Uterus (tissue), 4 donors: ENCODE data around the gene PLCH2. TPM values are rescaled to one million over a fixed set of nuclear protein-coding genes. Genes with fewer than 3 reads are reported as not detected.

Experiments
- DNase-seq, 2 donors: peaks; one replicate each; pipeline ENCODE4 v3.0.0-alpha.2; 2019 to 2020
- H3K27ac ChIP-seq, 2 donors: fragments of 200-600 bp; sonication (generic); 1 replicate in 1 of 2; 2 replicates in 1 of 2; pipeline ENCODE4 v1.5.1; 2016 to 2018
- H3K27me3 ChIP-seq, 2 donors: fragments of 200-600 bp; sonication (generic); one replicate each; pipeline ENCODE4 v1.5.1; 2018 to 2019; ENCODE audit warnings: control low read depth in 1 of 2
- H3K36me3 ChIP-seq, 2 donors: fragments of 200-600 bp; sonication (generic); one replicate each; pipeline ENCODE4 v1.5.1; 2019; ENCODE audit warnings: control low read depth in 1 of 2
- H3K4me1 ChIP-seq, 2 donors: fragments of 200-600 bp; sonication (generic); one replicate each; pipeline ENCODE4 v1.5.1; 2018 to 2019; ENCODE audit warnings: control low read depth in 1 of 2
- H3K4me3 ChIP-seq, 2 donors: fragments of 200-600 bp; sonication (generic); 1 replicate in 1 of 2; 2 replicates in 1 of 2; pipeline ENCODE4 v1.5.1; 2018 to 2019; ENCODE audit warnings: mild to moderate bottlenecking in 1 of 2
- H3K9me3 ChIP-seq, 2 donors: fragments of 200-600 bp; sonication (generic); one replicate each; pipeline ENCODE4 v1.5.1; 2019; ENCODE audit warnings: control low read depth in 1 of 2
- CTCF ChIP-seq, 4 experiments: fragments of 200-600 bp in 2 of 4; fragments of 450-650 bp in 2 of 4; sonication (generic) in 2 of 4; IDR thresholded peaks; one replicate each; pipeline ENCODE4 v1.5.1; 2016 to 2019; ENCODE audit warnings: antibody characterized with exemption in 4 of 4, mild to moderate bottlenecking in 2 of 4, moderate library complexity in 1 of 4
- POLR2A ChIP-seq, 2 donors: fragments of 450-650 bp; IDR thresholded peaks; one replicate each; pipeline ENCODE4 v1.6.1; 2016; ENCODE audit warnings: antibody characterized with exemption in 2 of 2, mild to moderate bottlenecking in 1 of 2, moderate library complexity in 1 of 2
- intact Hi-C: fragments of 100-400 bp; cut with DNase I; formaldehyde crosslinking; loops from one replicate; pipeline ENCODE4 v1.15.1; 2023; ENCODE audit warnings: low total_unique reads
- total RNA-seq, 4 donors: library from RNA; depleted of rRNA in 3 of 4; stranded (reverse); fragments of >200 nt in 3 of 4; gene quantifications; one replicate each; pipeline versions ENCODE4 v1.1.0 to v1.2.4, GENCODE V29; 2014 to 2023
- donor health status: DM: yes; HTN: yes; CAD: no.

PLCH2 gene
- total RNA-seq, 4 donors from 2014 or later = 0.21 to 3.0 TPM; not detected in 2

DNA sequence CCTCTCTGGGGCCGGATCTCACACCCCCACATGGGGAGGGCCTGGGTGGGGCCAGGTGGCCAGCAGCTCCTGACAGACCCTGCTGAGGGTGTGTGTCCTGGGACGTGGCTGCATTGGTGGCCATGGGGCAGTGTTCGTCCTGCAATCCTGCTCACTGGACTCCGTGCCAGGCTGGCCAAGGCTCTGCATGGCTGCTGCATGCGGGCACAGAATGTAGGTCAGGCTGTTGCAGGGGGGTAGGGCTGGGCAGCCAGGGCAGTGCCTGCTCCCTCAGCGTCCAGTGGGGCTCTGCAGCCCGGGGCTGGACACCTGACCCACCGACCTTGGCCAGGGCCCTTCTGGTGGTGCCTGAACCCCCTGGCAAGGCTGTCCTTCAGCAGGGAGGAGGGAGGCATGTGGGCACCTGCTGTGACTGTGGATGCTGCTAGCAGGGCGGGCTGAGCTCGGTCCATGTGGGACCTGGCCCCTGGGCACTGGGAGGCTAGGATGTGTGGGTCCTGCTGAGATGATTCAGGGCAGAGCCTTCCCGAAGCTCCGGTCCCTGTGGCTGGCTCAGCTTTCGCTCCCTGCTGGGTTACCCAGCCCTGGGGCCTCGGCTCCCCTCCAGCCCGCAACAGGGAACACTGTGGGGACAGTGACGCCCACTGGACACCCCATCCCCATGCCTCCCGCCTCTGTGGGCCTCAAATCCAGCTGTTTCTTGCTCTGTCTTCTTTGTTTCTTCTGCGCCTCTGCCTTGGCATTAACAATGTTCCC is 14.9 kb upstream of the PLCH2 start:
- intact Hi-C loops = no loop called here
- Histone ChIP-seq H3K4me1 (no peaks in the 10 kb centered on the region), H3K9me3 (no peaks in the 10 kb centered on the region), H3K27ac (no peak overlapping the region), H3K4me3 (no peak overlapping the region), H3K36me3 (no peaks in the 10 kb centered on the region), H3K27me3 (peaks cover 0 to 3% of the 10 kb centered on the region in 2 donors)
- no peak for DNase-seq
- TF ChIP-seq POLR2A (IDR thresholded peaks at IDR 0.05) = no peak
- TF ChIP-seq CTCF (IDR thresholded peaks at IDR 0.05) = no peak

DNA sequence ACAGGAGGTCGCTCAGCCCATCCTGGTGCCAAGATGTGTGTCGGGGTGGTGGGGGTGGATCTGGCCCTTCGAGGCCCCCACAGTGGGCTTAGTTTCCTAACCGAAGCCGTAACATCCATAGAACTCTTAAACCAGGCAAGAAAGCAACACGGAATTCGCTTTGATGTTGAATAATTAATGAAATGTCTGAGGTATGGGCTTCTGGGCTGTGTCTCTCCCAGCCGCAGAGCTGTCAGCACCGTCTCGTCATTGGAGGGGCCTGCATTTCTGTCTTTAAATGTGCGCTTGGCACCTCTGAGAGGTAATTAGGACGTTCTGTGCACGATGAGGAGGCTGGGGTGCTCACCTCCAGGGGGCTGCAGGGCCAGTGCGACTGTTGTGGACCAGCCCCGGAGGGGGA is 13.3 kb upstream of the PLCH2 start:
- intact Hi-C loops = no loop called here
- DNase-seq = no peak
- Histone ChIP-seq H3K27ac (no peak overlapping the region), H3K4me3 (no peak overlapping the region), H3K36me3 (no peaks in the 10 kb centered on the region), H3K9me3 (no peaks in the 10 kb centered on the region), H3K27me3 (peaks cover 7 to 12% of the 10 kb centered on the region in 2 donors), H3K4me1 (no peaks in the 10 kb centered on the region)
- TF ChIP-seq CTCF (IDR thresholded peaks at IDR 0.05) (no peak), POLR2A (IDR thresholded peaks at IDR 0.05) (no peak)

DNA sequence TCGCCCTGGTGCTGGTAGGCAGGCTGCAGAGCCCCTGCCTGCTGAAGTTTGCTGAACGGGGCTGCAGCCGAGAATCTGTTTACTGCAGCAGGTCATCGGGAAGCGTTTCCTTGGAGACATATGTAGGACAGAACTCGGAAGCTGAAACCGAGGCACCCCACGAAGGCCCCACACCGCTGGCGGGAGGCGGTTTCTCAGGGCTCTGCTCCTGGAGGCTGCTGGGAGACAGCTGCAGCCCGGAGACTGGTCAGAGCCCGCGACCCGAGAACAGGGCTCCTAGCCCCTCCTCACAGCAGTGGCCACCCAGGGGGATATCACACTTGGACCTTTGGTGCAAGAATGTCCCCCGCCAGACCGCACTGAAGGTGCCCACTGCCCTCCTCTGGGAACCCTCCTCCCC is 12.7 kb upstream of the PLCH2 start:
- TF ChIP-seq CTCF (IDR thresholded peaks at IDR 0.05) = no peak
- TF ChIP-seq POLR2A (IDR thresholded peaks at IDR 0.05) = no peak
- Histone ChIP-seq H3K27me3 (peaks cover 7 to 12% of the 10 kb centered on the region in 2 donors), H3K36me3 (no peaks in the 10 kb centered on the region), H3K4me1 (no peaks in the 10 kb centered on the region), H3K4me3 (no peak overlapping the region), H3K9me3 (no peaks in the 10 kb centered on the region), H3K27ac (no peak overlapping the region)
- DNase-seq = no peak
- intact Hi-C loops = no loop called here

GRCh38 chr1:2465371-2466269 is 10.5 kb upstream of the PLCH2 start:
- H3K9me3 ChIP-seq = no peaks in the 10 kb centered on the region
- peaks cover 7 to 12% of the 10 kb centered on the region in 2 donors for H3K27me3 ChIP-seq
- H3K4me1 ChIP-seq = no peaks in the 10 kb centered on the region
- H3K27ac ChIP-seq = no peak overlapping the region
- no peak for DNase-seq
- intact Hi-C loops = no loop called here
- no peaks in the 10 kb centered on the region for H3K36me3 ChIP-seq
- TF ChIP-seq CTCF (IDR thresholded peaks at IDR 0.05) (no peak), POLR2A (IDR thresholded peaks at IDR 0.05) (no peak)
- no peak overlapping the region for H3K4me3 ChIP-seq

- Histone ChIP-seq H3K9me3 (no peaks in the 10 kb centered on the region), H3K4me3 (no peak overlapping the region), H3K4me1 (no peaks in the 10 kb centered on the region), H3K27me3 (peaks cover 7 to 12% of the 10 kb centered on the region in 2 donors), H3K36me3 (no peaks in the 10 kb centered on the region), H3K27ac (no peak overlapping the region)
- TF ChIP-seq POLR2A (IDR thresholded peaks at IDR 0.05) = no peak
- no peak for TF ChIP-seq CTCF (IDR thresholded peaks at IDR 0.05)
- DNase-seq = no peak
- intact Hi-C loops = no loop called here
These were observed 9.8 kb upstream of the PLCH2 start for GRCh38 chr1:2466270-2466665.
